MM.1S (cell line): ENCODE measurements around the gene ZCCHC7.

Experiments used
- DNase-seq: peaks from one replicate; pipeline ENCODE4 v3.0.0-alpha.2; 2015
- H2AFZ ChIP-seq: fragments of 300-600 bp; sonication (generic); 2 replicates; pipeline ENCODE4 v1.6.0; 2016; ENCODE audit warnings: antibody characterized with exemption, low read length
- H3F3A ChIP-seq: fragments of 300-600 bp; sonication (generic); 2 replicates; pipeline ENCODE4 v1.6.1; 2016; ENCODE audit warnings: mild to moderate bottlenecking, antibody characterized with exemption, low read length, moderate library complexity, mixed read lengths; ENCODE audit not compliant: insufficient read depth
- H3K27ac ChIP-seq: fragments of 300-600 bp; sonication (generic); 2 replicates; pipeline ENCODE4 v1.5.1; 2016; ENCODE audit warnings: mild to moderate bottlenecking, low read length
- H3K27me3 ChIP-seq: fragments of 300-600 bp; sonication (generic); replicated peaks from 2 replicates; pipeline ENCODE4 v1.6.0; 2016; ENCODE audit warnings: low read length; ENCODE audit not compliant: insufficient read depth
- H3K36me3 ChIP-seq: fragments of 300-600 bp; sonication (generic); replicated peaks from 2 replicates; pipeline ENCODE4 v1.6.1; 2016; ENCODE audit warnings: mild to moderate bottlenecking, low read length, mixed read lengths; ENCODE audit not compliant: insufficient read depth
- H3K4me1 ChIP-seq: fragments of 300-600 bp; sonication (generic); 2 replicates; pipeline ENCODE4 v1.6.1; 2016; ENCODE audit warnings: low read length, mixed read lengths
- H3K4me2 ChIP-seq: fragments of 300-600 bp; sonication (generic); 2 replicates; pipeline ENCODE4 v1.6.0; 2016; ENCODE audit warnings: low read depth, low read length
- H3K4me3 ChIP-seq: fragments of 300-600 bp; sonication (generic); 2 replicates; pipeline ENCODE4 v1.5.1; 2016; ENCODE audit warnings: low read length, mixed read lengths
- H3K79me2 ChIP-seq: fragments of 300-600 bp; sonication (generic); 2 replicates; pipeline ENCODE4 v1.6.1; 2016; ENCODE audit warnings: mixed run types, low read length, mixed read lengths
- H3K9ac ChIP-seq: fragments of 300-600 bp; sonication (generic); 2 replicates; pipeline ENCODE4 v1.6.1; 2016; ENCODE audit warnings: low read length, mixed read lengths
- H3K9me2 ChIP-seq: fragments of 300-600 bp; sonication (generic); replicated peaks from 2 replicates; pipeline ENCODE4 v1.6.1; 2016; ENCODE audit warnings: mild to moderate bottlenecking, low read length, mixed read lengths; ENCODE audit not compliant: insufficient read depth
- H3K9me3 ChIP-seq: fragments of 300-600 bp; sonication (generic); replicated peaks from 2 replicates; pipeline ENCODE4 v1.6.1; 2016; ENCODE audit warnings: mild to moderate bottlenecking, low read length, mixed read lengths; ENCODE audit not compliant: insufficient read depth
- H4K20me1 ChIP-seq: fragments of 300-600 bp; sonication (generic); 2 replicates; pipeline ENCODE4 v1.6.1; 2016; ENCODE audit warnings: mild to moderate bottlenecking, low read length, moderate library complexity, mixed read lengths; ENCODE audit not compliant: insufficient read depth
- EZH2 ChIP-seq: fragments of 300-600 bp; sonication (generic); optimal IDR thresholded peaks from 2 replicates; pipeline ENCODE3; 2017; ENCODE audit warnings: low read depth, mild to moderate bottlenecking, antibody characterized with exemption, low read length, mixed read lengths
- EZH2phosphoT487 ChIP-seq: fragments of 300-600 bp; sonication (generic); IDR thresholded peaks from 2 replicates; pipeline ENCODE4 v1.6.1; 2018; ENCODE audit warnings: antibody characterized with exemption, low read length
- TF ChIP-seq, protein P1 (sequence below): fragments of 300-600 bp; sonication (generic); IDR thresholded peaks from 2 replicates; pipeline ENCODE4 v1.5.1; 2016; ENCODE audit warnings: antibody characterized with exemption, low read length, mixed read lengths

The ZCCHC7 gene

DNA sequence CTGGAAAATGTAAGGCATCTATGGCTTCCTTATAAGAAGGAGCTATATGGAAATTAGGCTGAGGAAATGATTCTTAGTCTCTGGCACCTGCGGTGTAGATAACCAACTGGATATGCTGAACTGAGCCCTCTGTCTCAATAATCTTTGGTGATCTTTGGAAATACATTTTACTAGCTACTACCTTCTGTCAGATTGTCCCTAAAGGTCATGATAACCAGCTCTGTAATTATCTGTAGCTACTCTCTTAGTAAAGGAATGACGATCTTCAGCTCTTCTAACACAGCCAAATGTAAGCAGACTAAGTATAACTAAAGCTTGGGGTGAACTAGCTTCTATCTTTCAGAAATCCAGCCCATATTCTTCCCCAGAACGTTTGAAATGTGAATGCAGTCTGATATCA is 177.2 kb downstream of the ZCCHC7 start:
- Histone ChIP-seq H3K79me2 (peaks cover 2% of the 10 kb centered on the region), H2AFZ (no peak overlapping the region), H3K9ac (no peak overlapping the region), H3K9me2 (no peaks in the 10 kb centered on the region), H4K20me1 (no peaks in the 10 kb centered on the region), H3K4me3 (no peak overlapping the region), H3K27me3 (peaks cover 24% of the 10 kb centered on the region), H3K4me1 (peaks cover 48% of the 10 kb centered on the region), H3K36me3 (no peaks in the 10 kb centered on the region), H3K9me3 (no peaks in the 10 kb centered on the region), H3K27ac (no peak overlapping the region), H3K4me2 (no peak overlapping the region), H3F3A (peaks cover 13% of the 10 kb centered on the region)
- TF ChIP-seq EZH2 (no peak), EZH2phosphoT487 (no peak)
- TF ChIP-seq, protein P1, sequence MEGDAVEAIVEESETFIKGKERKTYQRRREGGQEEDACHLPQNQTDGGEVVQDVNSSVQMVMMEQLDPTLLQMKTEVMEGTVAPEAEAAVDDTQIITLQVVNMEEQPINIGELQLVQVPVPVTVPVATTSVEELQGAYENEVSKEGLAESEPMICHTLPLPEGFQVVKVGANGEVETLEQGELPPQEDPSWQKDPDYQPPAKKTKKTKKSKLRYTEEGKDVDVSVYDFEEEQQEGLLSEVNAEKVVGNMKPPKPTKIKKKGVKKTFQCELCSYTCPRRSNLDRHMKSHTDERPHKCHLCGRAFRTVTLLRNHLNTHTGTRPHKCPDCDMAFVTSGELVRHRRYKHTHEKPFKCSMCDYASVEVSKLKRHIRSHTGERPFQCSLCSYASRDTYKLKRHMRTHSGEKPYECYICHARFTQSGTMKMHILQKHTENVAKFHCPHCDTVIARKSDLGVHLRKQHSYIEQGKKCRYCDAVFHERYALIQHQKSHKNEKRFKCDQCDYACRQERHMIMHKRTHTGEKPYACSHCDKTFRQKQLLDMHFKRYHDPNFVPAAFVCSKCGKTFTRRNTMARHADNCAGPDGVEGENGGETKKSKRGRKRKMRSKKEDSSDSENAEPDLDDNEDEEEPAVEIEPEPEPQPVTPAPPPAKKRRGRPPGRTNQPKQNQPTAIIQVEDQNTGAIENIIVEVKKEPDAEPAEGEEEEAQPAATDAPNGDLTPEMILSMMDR: no peak
- DNase-seq: no peak

DNA sequence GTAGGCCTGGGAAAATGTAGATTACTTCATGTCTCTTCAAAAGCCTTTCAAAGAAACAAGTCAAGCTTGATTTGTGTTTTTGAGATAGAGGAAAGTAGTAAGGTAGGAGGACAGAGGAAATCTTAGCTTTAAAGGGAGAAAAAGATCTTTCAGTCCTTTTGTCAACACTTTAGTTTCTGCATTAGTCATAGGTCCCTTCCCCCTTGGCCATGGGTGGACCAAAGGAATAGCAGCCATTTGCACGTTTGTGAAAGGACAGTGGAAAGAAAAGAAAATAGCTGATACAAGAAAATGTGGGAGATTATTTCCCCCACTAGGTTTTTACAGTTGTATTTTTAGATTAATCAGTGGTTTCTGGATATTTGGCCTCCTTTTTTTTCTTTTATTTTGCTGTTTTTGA is 180.2 kb downstream of the ZCCHC7 start:
- peaks cover 24% of the 10 kb centered on the region for H3K27me3 ChIP-seq
- no peak overlapping the region for H3K27ac ChIP-seq
- H3F3A ChIP-seq: peaks cover 6% of the 10 kb centered on the region; the same call in 1 of the 2 replicates
- peaks cover 2% of the 10 kb centered on the region for H3K79me2 ChIP-seq
- TF ChIP-seq, protein P1: no peak
- TF ChIP-seq EZH2phosphoT487 (no peak), EZH2 (no peak)
- no peaks in the 10 kb centered on the region for H4K20me1 ChIP-seq
- H3K4me3 ChIP-seq: no peak overlapping the region
- peaks cover 35% of the 10 kb centered on the region for H3K4me1 ChIP-seq
- no peak overlapping the region for H3K9ac ChIP-seq
- H3K4me2 ChIP-seq: no peak overlapping the region
- no peak overlapping the region for H2AFZ ChIP-seq
- no peaks in the 10 kb centered on the region for H3K36me3 ChIP-seq
- H3K9me3 ChIP-seq: no peaks in the 10 kb centered on the region
- no peaks in the 10 kb centered on the region for H3K9me2 ChIP-seq
- no peak for DNase-seq

DNA sequence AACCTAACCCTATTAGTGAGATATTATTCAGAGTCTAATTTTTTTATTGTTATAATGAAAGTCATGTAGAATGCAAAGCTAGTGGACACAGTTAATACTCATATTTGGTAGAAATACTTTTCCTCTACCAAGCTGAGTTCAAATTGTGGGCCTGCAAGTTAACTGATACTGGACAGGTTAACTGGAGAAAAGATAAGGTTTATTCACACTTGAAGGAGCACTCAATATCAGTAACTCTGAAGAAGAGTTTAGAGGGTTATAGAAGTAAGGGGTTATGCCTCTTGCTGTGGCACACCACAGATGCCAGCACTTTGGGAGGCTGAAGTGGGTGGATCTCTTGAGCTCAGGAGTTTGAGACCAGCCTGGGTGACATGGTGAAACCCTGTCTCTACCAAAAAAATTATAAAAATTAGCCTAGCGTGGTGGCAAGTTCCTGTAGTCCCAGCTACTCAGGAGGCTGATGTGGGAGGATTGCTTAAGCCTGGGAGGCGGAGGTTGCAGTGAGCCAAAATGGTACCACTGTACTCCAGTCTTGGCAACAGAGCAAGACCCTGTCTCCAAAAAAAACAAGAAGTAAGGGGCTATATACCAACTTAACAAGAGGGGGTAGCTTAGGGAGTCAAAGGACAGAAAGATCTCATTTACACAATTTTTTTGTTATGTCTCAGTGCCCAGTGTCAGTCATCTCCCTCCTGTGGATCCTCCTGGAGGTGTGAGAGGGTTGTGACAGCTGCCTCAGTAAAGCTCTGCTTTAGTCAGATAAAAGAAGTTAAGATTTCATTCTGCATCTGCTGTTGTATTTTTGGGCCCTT is 180.9 kb downstream of the ZCCHC7 start:
- no peak overlapping the region for H3K9ac ChIP-seq
- peaks cover 2% of the 10 kb centered on the region; the same call in 1 of the 2 replicates for H3K79me2 ChIP-seq
- peaks cover 28% of the 10 kb centered on the region for H3K4me1 ChIP-seq
- peaks cover 6% of the 10 kb centered on the region; the same call in 1 of the 2 replicates for H3F3A ChIP-seq
- TF ChIP-seq, protein P1: peak; percentile 29
- no peak for TF ChIP-seq EZH2phosphoT487
- no peaks in the 10 kb centered on the region for H3K9me3 ChIP-seq
- no peaks in the 10 kb centered on the region for H3K36me3 ChIP-seq
- no peaks in the 10 kb centered on the region for H3K9me2 ChIP-seq
- H3K4me2 ChIP-seq: peak overlapping the region; percentile 68; the same call in 1 of the 2 replicates
- no peak overlapping the region for H3K27ac ChIP-seq
- H3K27me3 ChIP-seq: peaks cover 24% of the 10 kb centered on the region
- no peak overlapping the region for H2AFZ ChIP-seq
- H3K4me3 ChIP-seq: no peak overlapping the region
- no peak for DNase-seq
- no peaks in the 10 kb centered on the region for H4K20me1 ChIP-seq
